ENCODE data around the gene GSG1L2. TPM values are rescaled to one million over a fixed set of nuclear protein-coding genes. Genes with fewer than 3 reads are reported as not detected.

The GSG1L2 gene
- total RNA-seq, 1 donor from 2014 or later = not detected

- ChIA-PET POLR2A (no interaction called here), CTCF (no interaction called here)
- Mint-ChIP-seq H3K9me3 (no peaks in the 10 kb centered on the region), H3K4me1 (no peaks in the 10 kb centered on the region), H3K4me3 (no peak overlapping the region), H3K36me3 (ENCODE audit: low read depth) (no peaks in the 10 kb centered on the region), H3K27me3 (no peaks in the 10 kb centered on the region), H3K27ac (no peak overlapping the region)
- intact Hi-C loops (cut with micrococcal nuclease) = no loop called here
- DNase-seq (no peak), ATAC-seq (ENCODE audit: low read depth) (no peak)
- no peak for TF ChIP-seq CTCF (IDR thresholded peaks at IDR 0.05)
Measured at GRCh38 chr17:9837551-9838471, 15.9 kb upstream of the GSG1L2 start.

DNA sequence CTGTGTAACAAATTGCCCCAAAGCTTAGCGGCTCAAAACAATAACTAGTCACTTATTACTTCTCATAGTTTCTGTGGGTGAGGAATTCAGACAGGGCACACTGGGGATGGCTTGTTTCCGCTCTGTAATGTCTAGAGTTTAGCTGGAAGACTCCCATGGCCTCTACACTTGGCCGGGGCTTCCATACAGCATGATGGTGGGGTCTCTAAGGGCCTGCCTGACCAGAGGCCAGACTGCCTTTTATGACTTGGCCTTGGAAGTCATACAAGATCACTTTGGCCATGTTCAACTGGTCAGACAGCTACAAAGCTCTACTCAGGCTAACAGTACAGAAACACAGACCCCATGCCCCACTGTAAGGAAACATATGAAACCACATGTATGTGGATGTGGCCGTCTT is 12.0 kb upstream of the GSG1L2 start:
- POLR2A ChIA-PET = no interaction called here
- Mint-ChIP-seq H3K4me3 (no peak overlapping the region), H3K27me3 (no peaks in the 10 kb centered on the region), H3K9me3 (no peaks in the 10 kb centered on the region), H3K27ac (no peak overlapping the region), H3K36me3 (ENCODE audit: low read depth) (no peaks in the 10 kb centered on the region), H3K4me1 (no peaks in the 10 kb centered on the region)
- CTCF ChIA-PET = no interaction called here
- no peak for TF ChIP-seq CTCF (IDR thresholded peaks at IDR 0.05)
- DNase-seq (no peak), ATAC-seq (ENCODE audit: low read depth) (no peak)
- intact Hi-C loops (cut with micrococcal nuclease) = no loop called here

DNA sequence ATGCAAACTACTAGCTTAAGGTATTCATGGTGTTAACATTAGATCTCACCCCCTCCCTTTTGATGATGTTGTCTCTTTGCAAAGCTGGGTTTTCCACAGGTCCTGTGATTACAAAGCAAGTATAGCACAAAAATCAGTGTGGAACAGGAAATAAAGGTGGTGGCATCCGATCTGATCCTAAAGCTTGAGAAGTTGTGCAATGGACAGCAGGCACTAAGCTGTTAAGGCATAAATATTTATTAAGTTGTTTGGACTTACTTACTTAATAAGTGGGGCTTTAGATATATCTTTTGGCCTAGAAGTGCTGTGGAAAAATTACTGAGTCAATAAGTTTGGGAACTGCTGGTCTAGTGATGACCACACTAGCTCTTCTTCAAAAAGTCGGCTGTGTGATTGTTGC is 8.8 kb upstream of the GSG1L2 start:
- no peak for DNase-seq
- H3K27me3 Mint-ChIP-seq = no peaks in the 10 kb centered on the region
- H3K4me1 Mint-ChIP-seq = no peaks in the 10 kb centered on the region
- intact Hi-C loops (cut with micrococcal nuclease) = no loop called here
- H3K9me3 Mint-ChIP-seq = no peaks in the 10 kb centered on the region
- H3K36me3 Mint-ChIP-seq (ENCODE audit: low read depth) = no peaks in the 10 kb centered on the region
- POLR2A ChIA-PET = no interaction called here
- TF ChIP-seq CTCF (IDR thresholded peaks at IDR 0.05) = no peak
- no peak for ATAC-seq (ENCODE audit: low read depth)
- CTCF ChIA-PET = no interaction called here
- no peak overlapping the region for H3K27ac Mint-ChIP-seq
- H3K4me3 Mint-ChIP-seq = no peak overlapping the region

GRCh38 chr17:9829343-9829742 is 7.5 kb upstream of the GSG1L2 start:
- TF ChIP-seq CTCF (IDR thresholded peaks at IDR 0.05) = no peak
- H3K4me3 Mint-ChIP-seq = no peak overlapping the region
- intact Hi-C loops (cut with micrococcal nuclease) = no loop called here
- ChIA-PET CTCF (no interaction called here), POLR2A (no interaction called here)
- H3K27me3 Mint-ChIP-seq = peaks cover 2% of the 10 kb centered on the region
- H3K4me1 Mint-ChIP-seq = no peaks in the 10 kb centered on the region
- no peaks in the 10 kb centered on the region for H3K36me3 Mint-ChIP-seq (ENCODE audit: low read depth)
- ATAC-seq (ENCODE audit: low read depth) (no peak), DNase-seq (no peak)
- no peaks in the 10 kb centered on the region for H3K9me3 Mint-ChIP-seq
- H3K27ac Mint-ChIP-seq = no peak overlapping the region

DNA sequence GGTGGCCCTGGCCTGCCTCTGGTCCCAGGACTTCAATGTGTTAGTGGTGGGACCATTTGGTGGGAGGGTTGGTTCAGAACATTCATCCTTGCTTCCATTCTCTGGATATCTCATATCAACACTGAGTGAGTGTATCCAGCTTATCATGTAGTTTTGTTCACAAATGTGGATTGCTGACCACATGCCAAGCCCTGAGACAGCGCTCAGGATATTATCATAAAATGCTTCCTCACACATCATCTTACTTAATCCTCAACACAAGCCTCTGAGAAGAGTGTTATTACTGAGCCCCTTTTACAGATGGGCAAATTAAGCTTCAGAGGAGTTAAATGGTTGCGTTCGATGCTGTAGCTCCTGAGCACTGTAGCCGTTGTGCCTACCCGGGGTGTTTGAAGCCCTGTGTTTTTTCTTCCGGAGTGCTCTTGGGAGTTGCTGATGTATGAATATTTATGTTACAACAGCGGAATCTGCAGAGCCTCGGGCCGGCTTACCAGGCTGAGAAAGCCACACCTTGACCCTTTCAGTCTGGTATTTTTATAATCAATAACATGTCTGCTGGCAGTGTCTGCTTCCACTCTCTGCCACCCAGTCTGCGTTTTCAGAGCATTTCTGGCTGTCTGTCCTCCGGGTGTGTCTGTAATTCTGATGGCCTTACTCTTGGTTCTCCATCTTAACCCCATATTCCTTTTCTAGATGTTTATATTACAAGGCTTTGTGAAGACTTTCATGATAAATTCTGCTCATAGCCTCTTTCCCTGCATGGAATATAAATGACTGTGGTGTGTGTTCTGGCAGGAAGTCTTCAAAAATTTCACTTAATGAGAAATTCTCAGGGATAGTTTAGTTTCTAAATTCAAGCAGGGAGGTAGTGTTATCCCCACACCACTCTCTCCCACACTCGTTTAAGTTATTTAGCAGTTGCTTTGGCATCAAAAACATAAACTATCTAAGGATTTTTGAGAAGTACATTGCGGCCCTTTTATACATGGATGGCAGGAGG is 6.7 kb upstream of the GSG1L2 start:
- no peaks in the 10 kb centered on the region for H3K36me3 Mint-ChIP-seq (ENCODE audit: low read depth)
- no peaks in the 10 kb centered on the region for H3K9me3 Mint-ChIP-seq
- DNase-seq (no peak), ATAC-seq (ENCODE audit: low read depth) (no peak)
- ChIA-PET CTCF (no interaction called here), POLR2A (no interaction called here)
- TF ChIP-seq CTCF (IDR thresholded peaks at IDR 0.05) = no peak
- H3K27ac Mint-ChIP-seq = no peak overlapping the region
- H3K4me3 Mint-ChIP-seq = no peak overlapping the region
- H3K27me3 Mint-ChIP-seq = peaks cover 5% of the 10 kb centered on the region
- intact Hi-C loops (cut with micrococcal nuclease) = no loop called here
- H3K4me1 Mint-ChIP-seq = no peaks in the 10 kb centered on the region

All from activated B cell treated with CpG ODN at 0.5 μM for 24 hours (primary cell).